Activated naive CD8-positive, alpha-beta T cell (primary cell): ENCODE data around the gene ENPP6.
"Not testable (repeated sequence)": the region's sequence is repeated elsewhere in the genome, so short reads cannot be mapped to it uniquely, and the experiment has no call there.

Source experiments
- H3K27ac Mint-ChIP-seq: one replicate; pipeline ENCODE4 v1.8.0; 2021; ENCODE audit warnings: mixed read lengths
- H3K27me3 Mint-ChIP-seq: one replicate; pipeline ENCODE4 v1.8.0; 2021; ENCODE audit warnings: mixed read lengths
- H3K36me3 Mint-ChIP-seq: one replicate; pipeline ENCODE4 v1.8.0; 2021; ENCODE audit warnings: mixed read lengths
- H3K4me1 Mint-ChIP-seq: one replicate; pipeline ENCODE4 v1.8.0; 2021; ENCODE audit warnings: low read depth, mixed read lengths
- H3K4me3 Mint-ChIP-seq: one replicate; pipeline ENCODE4 v1.8.0; 2021; ENCODE audit warnings: mild to moderate bottlenecking, mixed read lengths
- H3K9me3 Mint-ChIP-seq: one replicate; pipeline ENCODE4 v1.8.0; 2021; ENCODE audit warnings: low read depth, mixed read lengths

ENPP6 gene

DNA sequence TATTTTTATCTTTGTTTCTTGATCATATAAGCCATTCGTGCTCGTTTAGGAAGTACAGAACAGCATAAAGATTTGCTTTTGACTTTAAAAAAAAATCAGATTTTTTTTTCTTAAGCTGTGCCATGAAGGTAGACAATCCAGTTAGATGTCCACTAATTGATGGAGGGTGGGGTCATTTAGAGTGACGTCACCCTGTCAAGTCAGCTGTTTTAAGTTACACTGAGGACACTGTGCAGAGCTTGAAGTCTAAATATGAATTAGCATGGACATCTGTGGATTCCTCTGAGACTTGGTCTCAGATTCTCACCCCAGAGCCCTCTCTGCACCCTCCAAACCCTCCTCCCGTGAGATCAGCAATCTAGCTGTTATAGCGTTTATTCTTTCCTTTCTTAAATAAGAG, 63.9 kb downstream of the ENPP6 start:
- H3K27me3 Mint-ChIP-seq: peaks cover 3% of the 10 kb centered on the region
- no peak overlapping the region for H3K4me3 Mint-ChIP-seq
- H3K36me3 Mint-ChIP-seq: no peaks in the 10 kb centered on the region
- no peak overlapping the region for H3K27ac Mint-ChIP-seq
- H3K4me1 Mint-ChIP-seq: no peaks in the 10 kb centered on the region
- no peaks in the 10 kb centered on the region for H3K9me3 Mint-ChIP-seq

DNA sequence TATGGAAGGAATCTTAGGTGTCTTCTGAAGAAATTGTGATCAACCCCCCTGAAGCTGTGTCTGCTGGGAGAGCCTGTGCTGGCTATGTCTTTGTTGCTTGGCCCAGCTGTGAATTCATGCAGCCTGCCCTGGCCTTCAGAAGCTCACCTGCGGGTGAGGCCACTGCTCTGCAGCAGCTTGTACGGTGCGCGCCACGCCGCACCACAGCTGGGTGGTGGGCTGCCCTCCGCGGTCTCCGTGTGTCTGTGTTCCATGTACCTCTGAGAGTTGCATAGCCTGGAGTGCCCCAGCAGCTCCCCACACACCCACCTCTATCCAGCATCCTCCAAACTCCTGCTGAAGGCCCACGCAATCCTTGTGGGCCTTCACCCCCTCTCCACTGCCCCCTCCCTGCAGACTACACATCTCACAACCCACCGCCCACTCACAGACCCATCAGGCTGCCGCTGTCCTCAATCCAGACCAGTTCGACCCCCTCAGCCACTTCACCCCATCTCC, 65.6 kb downstream of the ENPP6 start:
- H3K4me3 Mint-ChIP-seq: no peak overlapping the region
- H3K4me1 Mint-ChIP-seq: no peaks in the 10 kb centered on the region
- no peaks in the 10 kb centered on the region for H3K9me3 Mint-ChIP-seq
- no peak overlapping the region for H3K27ac Mint-ChIP-seq
- H3K36me3 Mint-ChIP-seq: no peaks in the 10 kb centered on the region
- peaks cover 3% of the 10 kb centered on the region for H3K27me3 Mint-ChIP-seq

DNA sequence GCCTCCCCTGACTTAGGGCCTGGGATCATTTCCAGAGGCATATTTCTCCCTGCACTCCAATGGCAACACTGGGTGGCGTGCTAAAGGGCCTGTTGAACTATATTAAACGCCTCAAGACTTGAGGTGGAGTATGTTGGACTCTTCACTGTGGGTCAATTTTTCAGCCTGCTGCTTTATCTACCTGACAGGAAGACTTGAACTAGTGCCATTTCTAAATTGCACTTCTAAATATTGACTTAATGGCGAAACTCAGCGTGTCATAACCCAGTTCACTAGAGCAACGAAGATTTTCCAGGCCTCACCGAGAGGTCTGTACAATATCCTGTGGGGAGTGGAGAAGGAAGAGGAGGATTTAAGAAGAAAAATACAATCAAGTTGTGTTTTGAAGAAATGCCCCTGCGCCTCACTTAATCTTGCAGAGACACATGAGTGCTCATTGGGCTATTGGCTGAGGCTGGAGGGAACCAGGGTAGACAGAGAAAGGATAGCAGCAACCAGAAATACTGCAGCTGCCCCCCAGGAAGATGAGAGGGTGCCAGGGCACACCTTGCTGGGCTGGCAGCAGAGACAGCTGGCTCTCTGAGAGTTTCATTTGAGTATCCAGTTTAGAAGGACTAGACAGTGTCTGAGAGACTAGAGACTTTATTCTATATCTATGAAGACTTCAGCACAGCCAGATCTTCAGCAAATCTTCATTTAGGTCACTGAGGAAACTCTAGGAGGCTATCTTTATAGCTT, 67.4 kb downstream of the ENPP6 start:
- Mint-ChIP-seq H3K9me3 (no peaks in the 10 kb centered on the region), H3K27ac (no peak overlapping the region), H3K36me3 (no peaks in the 10 kb centered on the region), H3K4me1 (no peaks in the 10 kb centered on the region), H3K27me3 (peaks cover 4% of the 10 kb centered on the region), H3K4me3 (no peak overlapping the region)

DNA sequence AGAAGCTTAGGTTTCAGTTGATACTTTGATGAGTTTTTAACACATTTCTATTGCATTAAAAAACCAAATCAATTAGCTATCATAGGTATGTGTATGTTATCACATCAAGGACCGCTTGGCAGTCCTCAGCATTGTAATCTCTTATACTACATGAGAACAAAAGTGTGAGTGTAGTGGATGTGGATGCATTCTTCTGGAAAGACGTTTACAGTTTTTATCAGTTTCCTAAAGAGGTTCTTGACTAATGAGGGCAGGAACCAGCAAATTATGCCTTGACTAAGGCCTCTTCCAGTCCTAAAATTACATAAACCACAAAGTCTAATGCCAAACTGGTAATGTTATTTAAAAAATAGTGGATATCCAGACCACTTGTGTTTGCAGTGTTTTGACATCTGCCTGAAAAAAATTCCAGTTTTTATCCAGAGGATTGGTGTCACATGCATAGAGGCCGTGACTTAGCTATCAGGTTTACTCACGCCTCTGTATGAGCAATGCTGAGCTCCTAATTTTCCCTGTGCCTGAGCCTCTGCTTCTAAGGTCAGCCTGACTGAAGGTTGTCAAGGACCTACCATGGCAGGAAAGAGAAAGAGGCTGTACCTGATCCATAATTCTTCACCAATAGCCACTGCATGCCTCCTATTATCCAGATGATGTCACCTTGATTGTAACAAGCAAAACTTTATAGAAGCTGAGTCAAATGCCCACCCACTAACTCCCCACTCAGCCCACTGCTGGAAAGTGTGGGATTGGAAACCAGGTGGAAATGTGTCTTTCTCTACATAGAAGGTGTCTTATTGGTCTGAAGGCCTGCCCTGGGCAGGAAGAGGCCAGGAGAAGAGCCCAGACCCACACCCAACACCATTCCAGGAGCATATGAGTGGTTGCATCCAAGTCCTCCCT, 68.7 kb downstream of the ENPP6 start:
- Mint-ChIP-seq H3K27ac (no peak overlapping the region), H3K27me3 (peaks cover 4% of the 10 kb centered on the region), H3K4me3 (no peak overlapping the region), H3K4me1 (no peaks in the 10 kb centered on the region), H3K9me3 (no peaks in the 10 kb centered on the region), H3K36me3 (no peaks in the 10 kb centered on the region)

GRCh38 chr4:184147858-184148737, 69.6 kb downstream of the ENPP6 start:
- H3K4me3 Mint-ChIP-seq: no peak overlapping the region
- peaks cover 4% of the 10 kb centered on the region for H3K27me3 Mint-ChIP-seq
- no peaks in the 10 kb centered on the region for H3K9me3 Mint-ChIP-seq
- H3K27ac Mint-ChIP-seq: no peak overlapping the region
- H3K4me1 Mint-ChIP-seq: no peaks in the 10 kb centered on the region
- H3K36me3 Mint-ChIP-seq: no peaks in the 10 kb centered on the region

DNA sequence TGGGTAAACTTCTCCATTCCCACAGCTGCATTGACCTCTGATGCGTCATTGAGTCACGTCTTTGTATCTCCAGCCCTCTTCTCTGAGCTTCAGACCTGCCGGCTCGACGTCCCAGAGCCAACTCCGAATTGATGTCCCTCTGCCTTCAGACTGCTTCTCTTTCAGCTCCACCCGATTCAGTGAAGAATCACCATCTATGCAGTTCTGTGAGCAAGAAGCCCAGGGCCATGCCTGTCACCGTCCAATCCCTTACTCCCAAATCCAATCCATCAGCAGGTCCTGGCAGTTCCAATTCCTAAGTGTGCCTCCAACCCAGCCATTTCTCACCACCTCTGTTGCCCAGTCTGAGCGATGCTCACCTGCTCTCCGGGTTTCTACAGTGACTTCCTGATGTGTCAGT, 70.7 kb downstream of the ENPP6 start:
- peaks cover 4% of the 10 kb centered on the region for H3K27me3 Mint-ChIP-seq
- H3K4me3 Mint-ChIP-seq: no peak overlapping the region
- H3K9me3 Mint-ChIP-seq: no peaks in the 10 kb centered on the region
- no peaks in the 10 kb centered on the region for H3K4me1 Mint-ChIP-seq
- no peak overlapping the region for H3K27ac Mint-ChIP-seq
- no peaks in the 10 kb centered on the region for H3K36me3 Mint-ChIP-seq

- Mint-ChIP-seq H3K4me1 (no peaks in the 10 kb centered on the region), H3K27ac (no peak overlapping the region), H3K36me3 (no peaks in the 10 kb centered on the region), H3K27me3 (peaks cover 6% of the 10 kb centered on the region), H3K9me3 (no peaks in the 10 kb centered on the region), H3K4me3 (no peak overlapping the region)
Observed at GRCh38 chr4:184145596-184145995, 72.1 kb downstream of the ENPP6 start.

DNA sequence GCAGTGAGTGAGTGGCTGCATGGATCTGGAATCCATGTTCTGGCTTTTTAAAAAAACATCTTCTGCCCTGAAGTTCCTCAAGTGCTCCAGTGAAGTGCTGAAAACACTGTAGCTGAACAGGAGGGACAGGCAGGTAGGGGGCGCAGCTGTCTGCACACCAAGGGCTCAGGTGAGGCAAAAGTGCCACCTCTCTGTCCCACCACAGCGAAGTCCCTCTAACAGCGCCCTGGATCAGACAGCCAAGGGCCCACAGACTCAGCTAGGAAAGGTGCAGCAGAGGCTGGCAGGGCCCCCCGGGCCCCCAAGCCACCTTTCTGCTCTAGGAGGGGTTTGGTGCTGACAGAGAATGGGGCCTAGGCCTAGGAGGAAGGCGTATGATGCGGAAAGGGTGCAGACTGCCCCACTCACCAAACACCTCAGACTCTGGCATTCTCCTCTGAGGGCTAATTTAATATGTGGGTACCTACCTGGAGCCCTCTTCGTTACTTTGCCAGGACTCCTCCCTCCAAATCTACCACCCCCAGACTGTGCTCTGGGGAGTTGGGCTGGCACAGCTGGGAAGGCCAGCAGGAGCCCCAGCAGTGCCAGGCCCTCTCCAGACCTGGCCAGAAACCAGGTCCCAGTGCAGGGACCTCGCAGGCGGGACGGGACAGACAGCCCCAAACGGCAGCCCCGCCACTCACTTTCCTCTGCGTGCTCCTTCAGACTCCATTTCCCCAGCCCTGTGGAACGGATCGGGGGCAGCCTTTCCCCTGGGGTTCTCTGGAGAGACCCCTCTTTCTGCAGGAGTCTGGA, 73.7 kb downstream of the ENPP6 start:
- no peak overlapping the region for H3K4me3 Mint-ChIP-seq
- H3K9me3 Mint-ChIP-seq: peaks cover 1% of the 10 kb centered on the region
- H3K27ac Mint-ChIP-seq: no peak overlapping the region
- peaks cover 6% of the 10 kb centered on the region for H3K27me3 Mint-ChIP-seq
- no peaks in the 10 kb centered on the region for H3K36me3 Mint-ChIP-seq
- H3K4me1 Mint-ChIP-seq: no peaks in the 10 kb centered on the region

- Mint-ChIP-seq H3K9me3 (peaks cover 7% of the 10 kb centered on the region), H3K4me1 (no peaks in the 10 kb centered on the region), H3K4me3 (no peak overlapping the region)
Observed at GRCh38 chr4:184142121-184143000, 75.3 kb downstream of the ENPP6 start.

DNA sequence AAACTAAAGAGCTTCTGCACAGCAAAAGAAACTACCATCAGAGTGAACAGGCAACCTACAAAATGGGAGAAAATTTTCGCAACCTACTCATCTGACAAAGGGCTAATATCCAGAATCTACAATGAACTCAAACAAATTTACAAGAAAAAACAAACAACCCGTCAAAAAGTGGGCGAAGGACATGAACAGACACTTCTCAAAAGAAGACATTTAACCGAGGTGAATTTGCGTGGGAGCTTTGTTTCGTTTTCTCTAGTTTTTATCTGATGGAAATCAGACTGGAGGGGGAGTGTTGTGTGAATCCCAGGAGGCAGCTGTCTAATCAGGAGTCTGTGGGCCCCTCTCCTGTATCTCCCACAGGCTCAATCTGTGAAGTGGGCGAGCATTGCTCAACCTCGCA, 76.8 kb downstream of the ENPP6 start:
- not testable (repeated sequence) for H3K27me3 Mint-ChIP-seq, H3K4me3 Mint-ChIP-seq, H3K36me3 Mint-ChIP-seq, H3K27ac Mint-ChIP-seq, H3K4me1 Mint-ChIP-seq
- peaks cover 16% of the 10 kb centered on the region for H3K9me3 Mint-ChIP-seq

More at GRCh38 chr4:184142121-184143000, 75.3 kb downstream of the ENPP6 start:
- Mint-ChIP-seq H3K36me3 (no peaks in the 10 kb centered on the region), H3K27me3 (peaks cover 8% of the 10 kb centered on the region), H3K27ac (no peak overlapping the region)

GRCh38 chr4:184136525-184136924, 81.1 kb downstream of the ENPP6 start:
- H3K9me3 Mint-ChIP-seq: peaks cover 16% of the 10 kb centered on the region
- no peak overlapping the region for H3K27ac Mint-ChIP-seq
- peaks cover 10% of the 10 kb centered on the region for H3K27me3 Mint-ChIP-seq
- no peak overlapping the region for H3K4me3 Mint-ChIP-seq
- no peaks in the 10 kb centered on the region for H3K4me1 Mint-ChIP-seq
- H3K36me3 Mint-ChIP-seq: no peaks in the 10 kb centered on the region

DNA sequence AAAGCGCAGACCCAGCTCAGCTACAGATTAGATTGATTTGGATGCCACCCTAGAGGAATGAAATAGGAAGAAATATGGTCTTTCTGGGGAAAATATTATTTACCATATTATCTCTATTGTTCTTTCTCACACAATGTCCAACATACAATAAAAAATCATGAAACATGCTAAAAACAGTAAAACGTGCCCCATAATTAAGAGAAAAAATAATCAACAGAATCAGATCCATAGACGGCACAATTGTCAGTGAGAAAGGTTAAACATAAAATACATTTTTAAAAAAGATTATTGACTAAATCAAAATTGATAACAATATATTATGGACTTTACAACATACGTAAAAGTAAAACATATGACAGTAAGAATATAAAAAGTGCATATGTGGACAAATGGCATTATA, 90.9 kb downstream of the ENPP6 start:
- Mint-ChIP-seq H3K9me3 (no peaks in the 10 kb centered on the region), H3K27ac (no peak overlapping the region), H3K36me3 (no peaks in the 10 kb centered on the region), H3K4me3 (no peak overlapping the region), H3K4me1 (no peaks in the 10 kb centered on the region), H3K27me3 (peaks cover 10% of the 10 kb centered on the region)

DNA sequence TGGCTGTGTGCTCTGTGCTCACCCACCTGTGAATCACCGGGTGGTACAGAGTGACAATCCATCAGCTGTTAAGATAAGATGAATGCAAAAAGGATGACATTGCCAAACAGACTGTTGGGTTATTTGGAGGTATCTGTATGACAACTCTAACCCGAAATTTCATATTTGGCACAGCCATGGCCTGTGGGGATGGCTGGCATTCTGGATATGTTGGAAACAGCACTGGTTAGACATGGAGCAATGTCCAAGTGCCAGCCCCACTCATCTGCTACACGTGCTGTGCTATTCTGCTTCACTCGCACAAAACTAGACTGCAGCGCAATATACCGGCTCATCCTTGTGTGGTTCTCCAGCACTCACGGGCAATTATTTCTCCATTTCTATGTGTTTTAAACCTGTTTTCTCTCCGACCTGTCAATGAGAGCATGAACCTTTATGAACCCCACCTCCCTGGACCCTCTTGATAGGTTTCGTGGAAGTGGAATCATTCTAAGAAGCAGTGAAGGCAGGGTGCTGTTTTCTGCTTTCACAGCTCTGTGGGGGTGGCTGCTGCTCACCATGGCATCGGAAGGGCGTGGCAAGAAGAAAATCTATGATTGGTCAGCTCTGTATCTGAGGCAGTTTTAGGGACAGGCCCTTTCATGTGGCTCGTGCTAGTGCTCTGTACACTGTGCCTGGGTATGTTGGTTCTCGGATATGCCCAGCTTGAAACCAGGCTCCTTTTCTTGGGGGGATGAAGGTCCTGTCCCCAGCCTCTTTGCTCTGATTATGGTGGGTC, 94.9 kb downstream of the ENPP6 start:
- H3K36me3 Mint-ChIP-seq: no peaks in the 10 kb centered on the region
- H3K9me3 Mint-ChIP-seq: no peaks in the 10 kb centered on the region
- no peaks in the 10 kb centered on the region for H3K4me1 Mint-ChIP-seq
- H3K27ac Mint-ChIP-seq: no peak overlapping the region
- no peak overlapping the region for H3K4me3 Mint-ChIP-seq
- H3K27me3 Mint-ChIP-seq: peaks cover 6% of the 10 kb centered on the region
